ENCODE data around the gene GABRG3. TPM values are rescaled to one million over a fixed set of nuclear protein-coding genes. Genes with fewer than 3 reads are reported as not detected.

Gene GABRG3
- total RNA-seq, 1 experiment from 2014 or later: not detected

DNA sequence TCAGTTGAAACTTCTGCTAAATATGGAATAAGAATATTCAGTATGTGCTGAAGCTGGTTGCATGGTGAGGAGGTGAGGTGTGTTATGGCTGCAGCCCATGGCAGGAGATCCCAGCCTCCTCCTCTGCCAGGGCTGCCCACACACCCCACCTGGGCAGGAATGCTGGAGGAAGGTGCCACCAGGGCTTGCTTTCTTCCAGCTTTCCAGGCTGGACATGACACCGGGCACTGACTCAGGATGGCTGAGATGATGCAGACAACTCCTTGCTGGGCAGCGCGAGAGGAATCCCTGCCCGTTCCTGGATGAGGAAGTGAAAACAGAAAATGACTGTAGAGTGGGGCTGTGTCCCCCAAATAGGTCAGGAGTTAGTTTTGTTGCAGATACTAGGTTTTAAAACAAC, 14.1 kb downstream of the GABRG3 start:
- no peak for DNase-seq (ENCODE audit: low read depth, low spot score)

DNA sequence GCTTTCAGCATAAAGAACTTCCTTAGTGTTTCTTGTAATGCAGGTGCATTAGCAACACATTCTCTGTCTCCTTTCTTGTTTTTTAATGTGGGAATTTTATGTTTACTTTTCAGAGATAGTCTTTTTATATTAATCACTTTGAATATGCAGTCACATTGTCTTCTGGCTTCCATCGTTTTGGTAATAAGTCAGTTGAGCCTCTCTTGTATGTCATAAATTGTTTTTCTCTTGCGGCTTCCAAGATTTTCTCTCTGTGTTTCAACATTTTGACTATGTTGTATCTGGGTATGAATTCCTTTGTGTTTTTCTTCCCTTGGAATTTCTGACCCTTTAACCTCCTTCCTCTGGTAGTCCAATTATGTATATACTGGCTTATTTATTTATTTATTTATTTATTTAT, 25.3 kb downstream of the GABRG3 start:
- no TSS peak for BruUV-seq (replicated peaks)
- POLR2A ChIA-PET: no interaction called here
- no peaks in the 10 kb centered on the region for H4K20me1 ChIP-seq (ENCODE audit: insufficient read depth)

More for the DNA sequence above, 14.1 kb downstream of the GABRG3 start:
- Histone ChIP-seq H2AFZ (ENCODE audit: low read depth, low read length, poor library complexity, severe bottlenecking) (no peak overlapping the region), H3K9me3 (ENCODE audit: control insufficient read depth in 1 of 2, insufficient read depth in 1 of 2, low read depth in 1 of 2, low read length in 2 of 2) (peaks cover 3 to 34% of the 10 kb centered on the region in 2 experiments; a peak in 2 of 4 replicates), H3K27me3 (ENCODE audit: insufficient read depth, low read length) (no peaks in the 10 kb centered on the region), H3K4me3 (replicated peaks in 1 of 2; ENCODE audit: low read depth in 1 of 2, low read length in 2 of 2) (no peak overlapping the region), H3K79me2 (ENCODE audit: insufficient read depth, low read length) (no peaks in the 10 kb centered on the region), H3K4me2 (ENCODE audit: low read length) (no peak overlapping the region), H4K20me1 (ENCODE audit: insufficient read depth) (no peaks in the 10 kb centered on the region), H3K27ac (ENCODE audit: low read depth, low read length) (no peak overlapping the region), H3K9me2 (ENCODE audit: insufficient read depth) (no peaks in the 10 kb centered on the region), H3K36me3 (ENCODE audit: control insufficient read depth in 1 of 2, insufficient read depth in 2 of 2, low read length in 2 of 2) (no peaks in the 10 kb centered on the region), H3K4me1 (ENCODE audit: control insufficient read depth in 1 of 2, insufficient read depth in 2 of 2, low read length in 2 of 2) (no peaks in the 10 kb centered on the region), H3K9ac (ENCODE audit: low read length) (no peak overlapping the region)
- ChIA-PET RAD21 (ENCODE audit: low non-redundant PET in 1 of 2, low total read pairs in 2 of 2, uncharacterized antibody in 2 of 2, unreplicated experiment in 2 of 2) (no interaction called here), POLR2A (no interaction called here), CTCF (no interaction called here)
- intact Hi-C loops (cut with micrococcal nuclease): no loop called here
- no TSS peak for BruUV-seq (replicated peaks)
- no peak for ATAC-seq
- TF ChIP-seq ATF3 (IDR thresholded peaks at IDR 0.05) (no peak), SRF (IDR thresholded peaks at IDR 0.05; ENCODE audit: low read depth) (no peak), JUND (IDR thresholded peaks at IDR 0.05) (no peak), CBX3 (IDR thresholded peaks at IDR 0.05; ENCODE audit: low read depth) (no peak), YY1 (IDR thresholded peaks at IDR 0.05; ENCODE audit: extremely low read depth, insufficient replicate concordance, low read depth, low read length) (no peak)

More for the DNA sequence above, 25.3 kb downstream of the GABRG3 start:
- TF ChIP-seq CEBPB (IDR thresholded peaks at IDR 0.05; ENCODE audit: low read depth) (no peak), SP1 (IDR thresholded peaks at IDR 0.05; ENCODE audit: low read depth) (no peak), SIN3A (IDR thresholded peaks at IDR 0.05; ENCODE audit: low read depth) (no peak), ZFX (IDR thresholded peaks at IDR 0.05) (no peak), SRF (IDR thresholded peaks at IDR 0.05; ENCODE audit: low read depth) (no peak), ELF1 (IDR thresholded peaks at IDR 0.05; ENCODE audit: borderline replicate concordance, low read depth) (no peak), POLR2AphosphoS5 (IDR thresholded peaks at IDR 0.05; ENCODE audit: low read depth, low read length) (no peak), POLR2A (IDR thresholded peaks at IDR 0.05; ENCODE audit: borderline replicate concordance, extremely low read depth, insufficient read depth, insufficient read length) (no peak), ATF3 (IDR thresholded peaks at IDR 0.05) (no peak), FOSL1 (IDR thresholded peaks at IDR 0.05; ENCODE audit: low read depth) (no peak)
- TF ChIP-seq, protein P1, sequence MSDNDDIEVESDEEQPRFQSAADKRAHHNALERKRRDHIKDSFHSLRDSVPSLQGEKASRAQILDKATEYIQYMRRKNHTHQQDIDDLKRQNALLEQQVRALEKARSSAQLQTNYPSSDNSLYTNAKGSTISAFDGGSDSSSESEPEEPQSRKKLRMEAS (IDR thresholded peaks at IDR 0.05): no peak
- TF ChIP-seq, protein P2, sequence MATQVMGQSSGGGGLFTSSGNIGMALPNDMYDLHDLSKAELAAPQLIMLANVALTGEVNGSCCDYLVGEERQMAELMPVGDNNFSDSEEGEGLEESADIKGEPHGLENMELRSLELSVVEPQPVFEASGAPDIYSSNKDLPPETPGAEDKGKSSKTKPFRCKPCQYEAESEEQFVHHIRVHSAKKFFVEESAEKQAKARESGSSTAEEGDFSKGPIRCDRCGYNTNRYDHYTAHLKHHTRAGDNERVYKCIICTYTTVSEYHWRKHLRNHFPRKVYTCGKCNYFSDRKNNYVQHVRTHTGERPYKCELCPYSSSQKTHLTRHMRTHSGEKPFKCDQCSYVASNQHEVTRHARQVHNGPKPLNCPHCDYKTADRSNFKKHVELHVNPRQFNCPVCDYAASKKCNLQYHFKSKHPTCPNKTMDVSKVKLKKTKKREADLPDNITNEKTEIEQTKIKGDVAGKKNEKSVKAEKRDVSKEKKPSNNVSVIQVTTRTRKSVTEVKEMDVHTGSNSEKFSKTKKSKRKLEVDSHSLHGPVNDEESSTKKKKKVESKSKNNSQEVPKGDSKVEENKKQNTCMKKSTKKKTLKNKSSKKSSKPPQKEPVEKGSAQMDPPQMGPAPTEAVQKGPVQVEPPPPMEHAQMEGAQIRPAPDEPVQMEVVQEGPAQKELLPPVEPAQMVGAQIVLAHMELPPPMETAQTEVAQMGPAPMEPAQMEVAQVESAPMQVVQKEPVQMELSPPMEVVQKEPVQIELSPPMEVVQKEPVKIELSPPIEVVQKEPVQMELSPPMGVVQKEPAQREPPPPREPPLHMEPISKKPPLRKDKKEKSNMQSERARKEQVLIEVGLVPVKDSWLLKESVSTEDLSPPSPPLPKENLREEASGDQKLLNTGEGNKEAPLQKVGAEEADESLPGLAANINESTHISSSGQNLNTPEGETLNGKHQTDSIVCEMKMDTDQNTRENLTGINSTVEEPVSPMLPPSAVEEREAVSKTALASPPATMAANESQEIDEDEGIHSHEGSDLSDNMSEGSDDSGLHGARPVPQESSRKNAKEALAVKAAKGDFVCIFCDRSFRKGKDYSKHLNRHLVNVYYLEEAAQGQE (IDR thresholded peaks at IDR 0.05; ENCODE audit: low read depth): no peak
- ATAC-seq (no peak), DNase-seq (ENCODE audit: low read depth, low spot score) (no peak)
- intact Hi-C loops (cut with micrococcal nuclease): no loop called here
- no peak overlapping the region for H3K4me2 ChIP-seq (ENCODE audit: low read length)
- H3K4me1 ChIP-seq (ENCODE audit: control insufficient read depth in 1 of 2, insufficient read depth in 2 of 2, low read length in 2 of 2): no peaks in the 10 kb centered on the region
- no peak overlapping the region for H2AFZ ChIP-seq (ENCODE audit: low read depth, low read length, poor library complexity, severe bottlenecking)
- H3K9me3 ChIP-seq (ENCODE audit: control insufficient read depth in 1 of 2, insufficient read depth in 1 of 2, low read depth in 1 of 2, low read length in 2 of 2): peaks cover 9 to 44% of the 10 kb centered on the region in 2 experiments; a peak in 3 of 4 replicates
- H3K9me2 ChIP-seq (ENCODE audit: insufficient read depth): no peaks in the 10 kb centered on the region
- H3K36me3 ChIP-seq (ENCODE audit: control insufficient read depth in 1 of 2, insufficient read depth in 2 of 2, low read length in 2 of 2): no peaks in the 10 kb centered on the region
- H3K27ac ChIP-seq (ENCODE audit: low read depth, low read length): no peak overlapping the region
- H3K9ac ChIP-seq (ENCODE audit: low read length): no peak overlapping the region
- H3K27me3 ChIP-seq (ENCODE audit: insufficient read depth, low read length): no peaks in the 10 kb centered on the region
- ChIA-PET RAD21 (ENCODE audit: low non-redundant PET in 1 of 2, low total read pairs in 2 of 2, uncharacterized antibody in 2 of 2, unreplicated experiment in 2 of 2) (no interaction called here), CTCF (no interaction called here)
- H3K79me2 ChIP-seq (ENCODE audit: insufficient read depth, low read length): no peaks in the 10 kb centered on the region
- no peak overlapping the region for H3K4me3 ChIP-seq (replicated peaks in 1 of 2; ENCODE audit: low read depth in 1 of 2, low read length in 2 of 2)

Data from HCT116 (cell line).